NCI-H526 treated with DMSO at 0.1 percent for 48 hours (cell line): ENCODE results near the gene PFKFB4.
"Not testable (repeated sequence)": the region's sequence is repeated elsewhere in the genome, so short reads cannot be mapped to it uniquely, and the experiment has no call there.

Experiments used
- DNase-seq: peaks from one replicate; lab custom pipeline; 2025; lab: John Stamatoyannopoulos, UW

Gene PFKFB4

DNA sequence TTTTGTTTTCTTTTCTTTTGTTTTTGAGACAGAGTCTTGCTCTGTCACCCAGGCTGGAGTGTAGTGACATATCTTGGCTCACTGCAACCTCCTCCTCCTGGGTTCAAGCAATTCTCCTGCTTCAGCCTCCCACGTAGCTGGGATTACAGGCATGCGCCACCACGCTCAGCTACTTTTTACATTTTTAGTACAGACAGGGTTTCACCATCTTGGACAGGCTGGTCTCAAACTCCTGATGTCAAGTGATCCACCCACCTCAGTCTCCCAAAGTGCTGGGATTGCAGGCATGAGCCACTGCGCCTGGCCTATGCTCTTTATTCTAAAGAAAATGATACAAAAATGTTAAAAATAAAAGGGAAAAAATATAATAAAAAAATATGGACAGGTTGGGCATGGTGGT is 25.9 kb downstream of the PFKFB4 start:
- DNase-seq = not testable (repeated sequence)

- no peak for DNase-seq
These were observed 27.8 kb downstream of the PFKFB4 start for GRCh38 chr3:48528754-48529153.

- no peak for DNase-seq
These were observed 28.6 kb downstream of the PFKFB4 start for GRCh38 chr3:48528048-48528447.

DNA sequence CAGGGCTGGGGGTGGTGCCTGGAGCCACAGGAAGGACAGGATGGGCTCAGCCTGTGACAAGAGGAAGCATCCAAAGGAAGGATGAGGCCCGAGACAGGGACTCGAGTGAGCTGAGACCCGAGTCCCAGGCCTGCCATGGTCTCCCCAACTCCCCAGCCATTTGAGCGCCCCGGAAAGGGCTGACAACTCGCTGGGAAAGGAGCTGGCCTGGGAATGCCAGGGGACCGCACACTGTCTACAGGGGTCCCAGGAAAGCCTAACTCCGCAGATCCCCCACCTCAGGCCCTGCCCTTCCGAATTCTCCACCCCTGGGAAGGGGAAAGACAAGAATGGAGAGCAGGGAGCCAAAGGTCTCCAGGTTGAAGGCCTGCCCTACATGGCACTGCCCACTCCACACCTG is 31.6 kb downstream of the PFKFB4 start:
- DNase-seq = no peak

- no peak for DNase-seq
These were observed 35.0 kb downstream of the PFKFB4 start for GRCh38 chr3:48521635-48522034.

DNA sequence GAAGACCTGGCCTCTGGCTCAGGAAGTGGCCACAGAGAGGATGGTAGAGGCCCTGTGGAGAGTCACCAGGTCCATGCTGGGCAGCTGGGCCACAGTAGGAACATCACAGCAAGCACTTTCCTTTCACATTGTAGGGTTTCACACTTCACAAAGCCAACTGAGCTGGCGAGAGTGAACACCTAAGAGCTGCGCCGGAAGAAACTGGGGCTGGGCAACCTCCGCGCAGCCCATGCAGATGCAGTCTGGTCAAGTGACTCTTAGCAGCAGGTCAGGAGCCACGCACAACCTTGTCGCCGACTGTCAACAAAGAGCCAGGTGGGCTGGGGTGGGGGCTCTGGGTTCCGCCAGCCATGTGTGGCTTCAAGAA is 37.3 kb downstream of the PFKFB4 start:
- no peak for DNase-seq

- DNase-seq = no peak
These were observed 37.8 kb downstream of the PFKFB4 start for GRCh38 chr3:48518638-48519276.

DNA sequence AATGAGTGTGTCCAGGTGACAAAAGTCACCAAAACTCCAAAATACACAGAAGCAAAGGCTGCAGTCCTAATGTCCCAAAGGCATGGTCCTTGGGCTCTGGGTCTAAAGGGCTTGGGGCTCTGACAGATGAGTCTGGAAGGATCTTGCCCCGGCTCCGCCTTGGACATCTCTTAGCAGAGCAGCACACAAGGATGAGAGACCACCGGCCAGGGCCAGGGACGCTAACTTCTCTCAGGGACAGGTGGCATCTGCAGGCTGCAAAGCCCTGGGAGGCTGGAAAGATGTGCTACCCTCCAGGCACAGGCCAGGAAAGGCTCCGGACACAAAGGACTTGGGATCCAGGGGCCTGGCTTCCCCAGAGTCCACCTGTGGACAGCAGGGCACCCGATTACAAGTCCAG is 38.5 kb downstream of the PFKFB4 start:
- no peak for DNase-seq

- DNase-seq = no peak
These were observed 40.0 kb downstream of the PFKFB4 start for GRCh38 chr3:48516571-48516970.

DNA sequence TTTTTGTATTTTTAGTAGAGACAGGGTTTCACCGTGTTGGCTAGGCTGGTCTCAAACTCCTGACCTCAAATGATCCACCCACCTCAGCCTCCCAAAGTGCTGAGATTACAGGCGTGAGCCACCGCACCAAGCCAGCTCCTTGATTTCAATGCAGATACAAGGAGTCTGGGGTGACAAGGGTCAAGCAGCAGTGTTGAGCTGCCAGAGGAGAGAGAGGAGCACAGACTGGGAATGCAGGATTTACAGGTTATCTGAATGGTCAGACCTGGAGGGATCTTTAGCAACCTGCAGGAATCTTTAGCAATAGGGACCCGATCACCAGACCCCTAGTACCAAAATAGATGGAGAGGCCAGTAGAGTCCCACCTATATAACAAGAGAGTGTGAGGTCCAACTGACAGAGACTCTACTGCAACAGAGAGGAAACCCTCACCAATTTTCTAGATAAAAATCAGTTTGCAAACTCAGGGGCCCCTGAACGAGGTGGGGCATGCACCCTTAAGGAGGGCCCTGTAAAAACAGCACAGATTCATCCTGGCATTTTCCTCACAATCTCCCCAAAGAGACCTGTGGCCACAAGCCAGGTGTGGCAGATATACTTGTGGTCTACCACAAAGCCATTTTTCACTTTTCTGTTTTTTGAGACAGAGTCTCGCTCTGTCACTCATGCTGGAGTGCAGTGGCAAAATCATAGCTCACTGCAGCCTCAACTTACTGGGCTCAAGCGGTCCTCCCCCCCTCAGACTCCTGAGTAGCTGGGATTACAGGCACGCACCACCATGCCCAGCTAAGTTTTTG is 42.0 kb downstream of the PFKFB4 start:
- DNase-seq = no peak

- no peak for DNase-seq
These were observed 45.1 kb downstream of the PFKFB4 start for GRCh38 chr3:48511551-48511950.

GRCh38 chr3:48507256-48508061 is 49.1 kb downstream of the PFKFB4 start:
- no peak for DNase-seq

DNA sequence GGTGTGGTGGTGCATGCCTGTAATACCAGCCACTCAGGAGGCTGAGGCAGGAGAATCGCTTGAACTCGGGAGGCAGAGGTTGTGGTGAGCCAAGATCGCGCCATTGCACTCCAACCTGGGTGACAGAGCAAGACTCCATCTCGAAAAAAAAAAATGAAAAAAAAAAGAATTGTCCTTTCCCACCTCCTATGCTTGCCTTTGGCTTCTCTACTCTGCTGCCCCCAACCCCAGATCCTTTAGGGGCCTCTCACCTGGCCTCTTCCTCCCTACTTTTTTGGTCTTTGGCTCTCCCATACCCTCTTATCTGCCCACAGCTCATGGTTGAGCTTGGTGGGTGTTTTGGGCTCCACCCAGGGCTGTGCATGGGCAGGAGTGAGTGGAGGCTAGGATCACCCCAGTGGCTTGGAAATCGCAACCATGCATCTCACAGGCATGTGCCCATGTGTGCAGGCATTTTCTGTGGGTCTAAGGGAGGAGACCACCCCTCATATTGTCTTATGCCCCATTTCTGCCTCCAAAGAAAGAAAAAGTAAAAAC is 50.6 kb downstream of the PFKFB4 start:
- DNase-seq = no peak

- DNase-seq = no peak
These were observed 51.5 kb downstream of the PFKFB4 start for GRCh38 chr3:48505146-48505545.

- no peak for DNase-seq
These were observed 52.3 kb downstream of the PFKFB4 start, which contains the start of gene SHISA5 for GRCh38 chr3:48504051-48504946. Gene SHISA5 (minus strand): TSS chr3:48504174. CDS start chr3:48504094, 80 bp downstream.

- no peak for DNase-seq
These were observed 53.1 kb downstream of the PFKFB4 start for GRCh38 chr3:48503401-48504050.

GRCh38 chr3:48502728-48503168 is 53.9 kb downstream of the PFKFB4 start:
- DNase-seq = no peak

- DNase-seq = no peak
These were observed 54.5 kb downstream of the PFKFB4 start for GRCh38 chr3:48502121-48502520.

- no peak for DNase-seq
These were observed 55.4 kb downstream of the PFKFB4 start for GRCh38 chr3:48501196-48501595.

GRCh38 chr3:48500656-48501055 is 55.9 kb downstream of the PFKFB4 start:
- DNase-seq = no peak

- DNase-seq = no peak
These were observed 63.5 kb downstream of the PFKFB4 start for GRCh38 chr3:48493203-48493501.
